Endothelial cell of umbilical vein (primary cell): ENCODE results near the gene IKZF1.

Experiments
- EZH2 ChIP-seq: IDR thresholded peaks from 2 replicates; pipeline ENCODE4 v1.6.1; 2012; ENCODE audit warnings: borderline replicate concordance, low read depth, mild to moderate bottlenecking, moderate library complexity, low read length, inconsistent platforms; ENCODE audit not compliant: severe bottlenecking
- FOS ChIP-seq: IDR thresholded peaks from 2 replicates; pipeline ENCODE4 v1.6.1; 2011; ENCODE audit warnings: mild to moderate bottlenecking, low read length, moderate library complexity, borderline replicate concordance; ENCODE audit not compliant: insufficient read depth
- JUN ChIP-seq: IDR thresholded peaks from 2 replicates; pipeline ENCODE4 v1.6.1; 2011; ENCODE audit warnings: borderline replicate concordance, low read depth; ENCODE audit not compliant: insufficient read length, insufficient read depth
- MAX ChIP-seq: IDR thresholded peaks from 2 replicates; pipeline ENCODE4 v1.6.1; 2011; ENCODE audit not compliant: insufficient read depth, insufficient read length
- MYC ChIP-seq: IDR thresholded peaks from one replicate; pipeline ENCODE4 v1.6.1; 2011; ENCODE audit warnings: mild to moderate bottlenecking, low read depth, low read length
- POLR2A ChIP-seq: IDR thresholded peaks from 2 replicates; pipeline ENCODE4 v1.6.1; 2012; ENCODE audit warnings: low read depth, mild to moderate bottlenecking, control low read depth, low read length
- POLR2AphosphoS5 ChIP-seq: IDR thresholded peaks from 2 replicates; pipeline ENCODE4 v1.6.1; 2012; ENCODE audit warnings: low read depth, mild to moderate bottlenecking, control low read depth, low read length, moderate library complexity; ENCODE audit not compliant: insufficient read depth
- TF ChIP-seq, protein P1 (sequence below), 2 donors: IDR thresholded peaks; 1 replicate in 1 of 2; 2 replicates in 1 of 2; pipeline ENCODE4 v1.5.1; 2011; ENCODE audit warnings: low read length in 2 of 2, mild to moderate bottlenecking in 2 of 2, moderate library complexity in 2 of 2, control low read depth in 1 of 2, inconsistent platforms in 1 of 2, low read depth in 1 of 2; ENCODE audit not compliant: insufficient read depth in 1 of 2; ENCODE audit errors: extremely low read depth in 1 of 2

GRCh38 chr7:50367100-50367499 is 62.6 kb downstream of the IKZF1 start:
- TF ChIP-seq POLR2AphosphoS5, result no peak
- TF ChIP-seq, protein P1, sequence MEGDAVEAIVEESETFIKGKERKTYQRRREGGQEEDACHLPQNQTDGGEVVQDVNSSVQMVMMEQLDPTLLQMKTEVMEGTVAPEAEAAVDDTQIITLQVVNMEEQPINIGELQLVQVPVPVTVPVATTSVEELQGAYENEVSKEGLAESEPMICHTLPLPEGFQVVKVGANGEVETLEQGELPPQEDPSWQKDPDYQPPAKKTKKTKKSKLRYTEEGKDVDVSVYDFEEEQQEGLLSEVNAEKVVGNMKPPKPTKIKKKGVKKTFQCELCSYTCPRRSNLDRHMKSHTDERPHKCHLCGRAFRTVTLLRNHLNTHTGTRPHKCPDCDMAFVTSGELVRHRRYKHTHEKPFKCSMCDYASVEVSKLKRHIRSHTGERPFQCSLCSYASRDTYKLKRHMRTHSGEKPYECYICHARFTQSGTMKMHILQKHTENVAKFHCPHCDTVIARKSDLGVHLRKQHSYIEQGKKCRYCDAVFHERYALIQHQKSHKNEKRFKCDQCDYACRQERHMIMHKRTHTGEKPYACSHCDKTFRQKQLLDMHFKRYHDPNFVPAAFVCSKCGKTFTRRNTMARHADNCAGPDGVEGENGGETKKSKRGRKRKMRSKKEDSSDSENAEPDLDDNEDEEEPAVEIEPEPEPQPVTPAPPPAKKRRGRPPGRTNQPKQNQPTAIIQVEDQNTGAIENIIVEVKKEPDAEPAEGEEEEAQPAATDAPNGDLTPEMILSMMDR (IDR thresholded peaks at IDR 0.05; ENCODE audit: extremely low read depth in 1 of 2, insufficient read depth in 1 of 2, low read depth in 1 of 2, low read length in 2 of 2), result no peak
- TF ChIP-seq MYC, result no peak
- no peak for TF ChIP-seq POLR2A
- no peak for TF ChIP-seq FOS
- no peak for TF ChIP-seq JUN
- TF ChIP-seq EZH2, result no peak
- no peak for TF ChIP-seq MAX
